Endothelial cell of umbilical vein (primary cell): ENCODE results near the gene BTBD19. TPM values are rescaled to one million over a fixed set of nuclear protein-coding genes. Genes with fewer than 3 reads are reported as not detected.

Source experiments
- BruUV-seq: library from RNA; stranded (reverse); fragments of 400-500 nt; replicated peaks from 2 replicates; lab custom pipeline; 2021; lab: Mats Ljungman, UMichigan
- CTCF ChIA-PET: fragments of 300-600, 350-600 bp; sonication (Branson Sonifier 250); formaldehyde crosslinking; loops from one replicate; lab custom pipeline; 2021; ENCODE audit warnings: antibody characterized with exemption, inconsistent platforms; lab: Charles Lee
- POLR2A ChIA-PET: fragments of 300-600, 350-600 bp; sonication (Branson Sonifier 250); formaldehyde crosslinking; loops from one replicate; lab custom pipeline; 2021; ENCODE audit warnings: antibody characterized with exemption, inconsistent platforms; lab: Charles Lee
- DNase-seq: peaks from one replicate; pipeline ENCODE4 v3.0.0-alpha.2; 2011; ENCODE audit warnings: low read depth, low spot score
- FAIRE-seq: peaks from 2 replicates; lab custom pipeline; 2011; peaks lifted over from hg19 to GRCh38; lab: Jason Lieb, UNC
- H2AFZ ChIP-seq: 2 replicates; pipeline ENCODE4 v1.6.0; 2012; ENCODE audit warnings: low read depth, low read length, control low read depth, inconsistent platforms
- H3K27ac ChIP-seq: 2 replicates; pipeline ENCODE4 v1.5.1; 2011; ENCODE audit warnings: low read depth, mild to moderate bottlenecking, control low read depth, low read length, moderate library complexity; ENCODE audit not compliant: insufficient read depth
- H3K27me3 ChIP-seq, 2 experiments: 2 replicates each; pipeline versions ENCODE4 v1.6.0 to v1.6.1; 2011; ENCODE audit warnings: low read length in 2 of 2, mixed read lengths in 1 of 2; ENCODE audit not compliant: control insufficient read depth in 2 of 2, insufficient read depth in 2 of 2
- H3K36me3 ChIP-seq, 2 experiments: 2 replicates in 1 of 2; 3 replicates in 1 of 2; pipeline ENCODE4 v1.5.1; 2011; ENCODE audit warnings: low read length in 2 of 2, mild to moderate bottlenecking in 1 of 2, moderate library complexity in 1 of 2; ENCODE audit not compliant: control insufficient read depth in 2 of 2, insufficient read depth in 2 of 2; ENCODE audit errors: extremely low read depth in 1 of 2
- H3K4me1 ChIP-seq: 3 replicates; pipeline ENCODE4 v1.5.1; 2011; ENCODE audit warnings: mild to moderate bottlenecking, low read length; ENCODE audit not compliant: control insufficient read depth, insufficient read depth; ENCODE audit errors: extremely low read depth
- H3K4me2 ChIP-seq: 2 replicates; pipeline ENCODE4 v1.6.1; 2011; ENCODE audit warnings: low read length, control low read depth, mixed read lengths; ENCODE audit not compliant: insufficient read depth
- H3K4me3 ChIP-seq, 3 experiments: fragments of 200-600 bp in 1 of 3; sonication (generic), shearing (Covaris generic) in 1 of 3; replicated peaks in 1 of 3; 2 replicates each; pipeline ENCODE4 v1.5.1; 2011 to 2016; ENCODE audit warnings: control low read depth in 3 of 3, low read length in 3 of 3, mild to moderate bottlenecking in 2 of 3, inconsistent platforms in 1 of 3, low read depth in 1 of 3, moderate library complexity in 1 of 3; ENCODE audit not compliant: insufficient read depth in 1 of 3
- H3K79me2 ChIP-seq: 2 replicates; pipeline ENCODE4 v1.6.0; 2012; ENCODE audit warnings: low read length, inconsistent platforms; ENCODE audit not compliant: control insufficient read depth, insufficient read depth
- H3K9ac ChIP-seq: replicated peaks from 2 replicates; pipeline ENCODE3; 2011; ENCODE audit warnings: low read length, control low read depth; ENCODE audit not compliant: insufficient read depth; ENCODE audit errors: extremely low read depth
- H3K9me1 ChIP-seq: replicated peaks from 3 replicates; pipeline ENCODE4 v1.6.0; 2011; ENCODE audit warnings: mild to moderate bottlenecking, low read length; ENCODE audit not compliant: control insufficient read depth, insufficient read depth; ENCODE audit errors: extremely low read depth
- H3K9me3 ChIP-seq: replicated peaks from 2 replicates; pipeline ENCODE4 v1.5.1; 2012; ENCODE audit warnings: low read length, inconsistent platforms; ENCODE audit not compliant: control insufficient read depth, insufficient read depth
- H4K20me1 ChIP-seq: replicated peaks from 2 replicates; pipeline ENCODE3; 2011; ENCODE audit warnings: mild to moderate bottlenecking, low read length; ENCODE audit not compliant: control insufficient read depth, insufficient read depth; ENCODE audit errors: extremely low read depth
- CTCF ChIP-seq, 2 donors: IDR thresholded peaks; 1 replicate in 1 of 2; 2 replicates in 1 of 2; pipeline ENCODE4 v1.5.1; 2011; ENCODE audit warnings: low read length in 2 of 2, mild to moderate bottlenecking in 2 of 2, moderate library complexity in 2 of 2, control low read depth in 1 of 2, inconsistent platforms in 1 of 2, low read depth in 1 of 2; ENCODE audit not compliant: insufficient read depth in 1 of 2; ENCODE audit errors: extremely low read depth in 1 of 2
- EZH2 ChIP-seq: IDR thresholded peaks from 2 replicates; pipeline ENCODE4 v1.6.1; 2012; ENCODE audit warnings: borderline replicate concordance, low read depth, mild to moderate bottlenecking, moderate library complexity, low read length, inconsistent platforms; ENCODE audit not compliant: severe bottlenecking
- FOS ChIP-seq: IDR thresholded peaks from 2 replicates; pipeline ENCODE4 v1.6.1; 2011; ENCODE audit warnings: mild to moderate bottlenecking, low read length, moderate library complexity, borderline replicate concordance; ENCODE audit not compliant: insufficient read depth
- GATA2 ChIP-seq: IDR thresholded peaks from 2 replicates; pipeline ENCODE4 v1.7.0; 2011; ENCODE audit warnings: low read depth, mild to moderate bottlenecking, moderate library complexity, mixed read lengths, low read length; ENCODE audit not compliant: insufficient read length, insufficient read depth
- JUN ChIP-seq: IDR thresholded peaks from 2 replicates; pipeline ENCODE4 v1.6.1; 2011; ENCODE audit warnings: borderline replicate concordance, low read depth; ENCODE audit not compliant: insufficient read length, insufficient read depth
- MAX ChIP-seq: IDR thresholded peaks from 2 replicates; pipeline ENCODE4 v1.6.1; 2011; ENCODE audit not compliant: insufficient read depth, insufficient read length
- MYC ChIP-seq: IDR thresholded peaks from one replicate; pipeline ENCODE4 v1.6.1; 2011; ENCODE audit warnings: mild to moderate bottlenecking, low read depth, low read length
- POLR2A ChIP-seq: IDR thresholded peaks from 2 replicates; pipeline ENCODE4 v1.6.1; 2012; ENCODE audit warnings: low read depth, mild to moderate bottlenecking, control low read depth, low read length
- POLR2AphosphoS5 ChIP-seq: IDR thresholded peaks from 2 replicates; pipeline ENCODE4 v1.6.1; 2012; ENCODE audit warnings: low read depth, mild to moderate bottlenecking, control low read depth, low read length, moderate library complexity; ENCODE audit not compliant: insufficient read depth
- dilution Hi-C: fragments of 300-500 bp; cut with MboI; formaldehyde crosslinking; loops from one replicate; pipeline ENCODE4 v1.15.0; 2019; ENCODE audit warnings: low sequenced_read_pairs; ENCODE audit not compliant: extremely low pct_ligation_motif_present
- intact Hi-C: fragments of 100-400 bp; cut with micrococcal nuclease; formaldehyde crosslinking; loops from one replicate; pipeline ENCODE4 v1.10.0; 2022
- polyA plus RNA-seq, 4 experiments: library from polyadenylated mRNA; depleted of rRNA in 3 of 4; stranded (reverse) in 3 of 4; unstranded in 1 of 4; fragments of >200 nt; gene quantifications; 2 replicates each; pipeline versions ENCODE4 v1.2.1 to v1.2.3, GENCODE V29; 2011 to 2012; ENCODE audit warnings: missing spikeins in 1 of 4
- total RNA-seq: library from RNA; stranded (reverse); gene quantifications from 2 replicates; pipeline ENCODE4 v1.2.3, GENCODE V29; 2021

The BTBD19 gene
- total and polyA plus RNA-seq, 2 donors (not counting 3 experiments of a cell fraction or from before 2014, with no cell fraction given): 69.9 to 97.9 TPM

GRCh38 chr1:44787506-44787905, 20.8 kb upstream of the BTBD19 start:
- dilution Hi-C loops (no loop called here), intact Hi-C loops (no loop called here)
- Histone ChIP-seq H3K4me1 (peaks cover 10% of the 10 kb centered on the region), H4K20me1 (no peaks in the 10 kb centered on the region), H3K79me2 (no peaks in the 10 kb centered on the region), H3K27ac (no peak overlapping the region), H3K9me1 (no peaks in the 10 kb centered on the region), H2AFZ (no peak overlapping the region), H3K36me3 (no peaks in the 10 kb centered on the region), H3K27me3 (no peaks in the 10 kb centered on the region), H3K4me2 (no peak overlapping the region), H3K9ac (no peak overlapping the region), H3K9me3 (no peaks in the 10 kb centered on the region), H3K4me3 (no peak overlapping the region)
- ChIA-PET POLR2A (interaction anchor here (0.7 to 1.9 kb wide), 2 partner anchors 13 to 32 kb away, joined by 3 to 8 read pairs; partner anchors contain the start of gene PLK3), CTCF (interaction anchor here (0.9 to 1.9 kb wide), 7 partner anchors 10 to 516 kb away, joined by 3 to 10 read pairs (median 4); partner anchors contain the start of genes BTBD19, DYNLT4, PLK3 and UROD)
- FAIRE-seq (no peak), DNase-seq (no peak)
- no TSS peak for BruUV-seq
- TF ChIP-seq JUN: no peak

- Histone ChIP-seq H3K9me3 (no peaks in the 10 kb centered on the region), H3K27ac (no peak within 1 kb of the TSS), H4K20me1 (no peaks in the 10 kb centered on the region), H2AFZ (no peak within 1 kb of the TSS), H3K4me2 (no peak within 1 kb of the TSS), H3K9me1 (no peaks in the 10 kb centered on the region), H3K27me3 (no peaks in the 10 kb centered on the region), H3K4me1 (peaks cover 10% of the 10 kb centered on the region), H3K9ac (no peak within 1 kb of the TSS), H3K4me3 (no peak within 1 kb of the TSS), H3K36me3 (no peaks in the 10 kb centered on the region), H3K79me2 (no peaks in the 10 kb centered on the region)
- ChIA-PET CTCF (interaction anchor here (0.8 to 2.5 kb wide), 7 partner anchors 10 to 515 kb away, joined by 3 to 12 read pairs (median 4); partner anchors contain the start of genes PLK3 and UROD), POLR2A (interaction anchor here (0.7 to 1.9 kb wide), 3 partner anchors 12 to 31 kb away, joined by 3 to 8 read pairs (median 3); partner anchors contain the start of genes PLK3 and RPS8)
- no TSS peak for BruUV-seq
- dilution Hi-C loops (no loop called here), intact Hi-C loops (no loop called here)
- TF ChIP-seq JUN (no peak), MYC (no peak), EZH2 (no peak), FOS (no peak), GATA2 (no peak), MAX (no peak), CTCF (IDR thresholded peaks at IDR 0.05; ENCODE audit: extremely low read depth in 1 of 2, insufficient read depth in 1 of 2, low read depth in 1 of 2, low read length in 2 of 2) (no peak), POLR2AphosphoS5 (no peak), POLR2A (no peak)
- FAIRE-seq (no peak), DNase-seq (no peak)
Measured at GRCh38 chr1:44788120-44788860, 20.0 kb upstream of the BTBD19 start, which contains the start of gene BEST4. Gene BEST4 (minus strand): TSS chr1:44788170. CDS start chr1:44787705, 465 bp downstream.
